ENCODE data around the gene VSIG10.

- TF ChIP-seq, protein P1, sequence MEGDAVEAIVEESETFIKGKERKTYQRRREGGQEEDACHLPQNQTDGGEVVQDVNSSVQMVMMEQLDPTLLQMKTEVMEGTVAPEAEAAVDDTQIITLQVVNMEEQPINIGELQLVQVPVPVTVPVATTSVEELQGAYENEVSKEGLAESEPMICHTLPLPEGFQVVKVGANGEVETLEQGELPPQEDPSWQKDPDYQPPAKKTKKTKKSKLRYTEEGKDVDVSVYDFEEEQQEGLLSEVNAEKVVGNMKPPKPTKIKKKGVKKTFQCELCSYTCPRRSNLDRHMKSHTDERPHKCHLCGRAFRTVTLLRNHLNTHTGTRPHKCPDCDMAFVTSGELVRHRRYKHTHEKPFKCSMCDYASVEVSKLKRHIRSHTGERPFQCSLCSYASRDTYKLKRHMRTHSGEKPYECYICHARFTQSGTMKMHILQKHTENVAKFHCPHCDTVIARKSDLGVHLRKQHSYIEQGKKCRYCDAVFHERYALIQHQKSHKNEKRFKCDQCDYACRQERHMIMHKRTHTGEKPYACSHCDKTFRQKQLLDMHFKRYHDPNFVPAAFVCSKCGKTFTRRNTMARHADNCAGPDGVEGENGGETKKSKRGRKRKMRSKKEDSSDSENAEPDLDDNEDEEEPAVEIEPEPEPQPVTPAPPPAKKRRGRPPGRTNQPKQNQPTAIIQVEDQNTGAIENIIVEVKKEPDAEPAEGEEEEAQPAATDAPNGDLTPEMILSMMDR (IDR thresholded peaks at IDR 0.05; ENCODE audit: low read depth, low read length, poor library complexity, severe bottlenecking), result no peak
- no peak for TF ChIP-seq EZH2phosphoT487 (IDR thresholded peaks at IDR 0.05; ENCODE audit: borderline replicate concordance, low read length)
Observed at GRCh38 chr12:118015306-118015705, 88.5 kb downstream of the VSIG10 start.

All from DOHH2 (cell line).